Measurements from ENCODE around the gene PPTC7.
A peak's percentile ranks its signal among the peaks of the same experiment; 100 is the strongest.
"Not testable (repeated sequence)": the region's sequence is repeated elsewhere in the genome, so short reads cannot be mapped to it uniquely, and the experiment has no call there.

PPTC7 gene

DNA sequence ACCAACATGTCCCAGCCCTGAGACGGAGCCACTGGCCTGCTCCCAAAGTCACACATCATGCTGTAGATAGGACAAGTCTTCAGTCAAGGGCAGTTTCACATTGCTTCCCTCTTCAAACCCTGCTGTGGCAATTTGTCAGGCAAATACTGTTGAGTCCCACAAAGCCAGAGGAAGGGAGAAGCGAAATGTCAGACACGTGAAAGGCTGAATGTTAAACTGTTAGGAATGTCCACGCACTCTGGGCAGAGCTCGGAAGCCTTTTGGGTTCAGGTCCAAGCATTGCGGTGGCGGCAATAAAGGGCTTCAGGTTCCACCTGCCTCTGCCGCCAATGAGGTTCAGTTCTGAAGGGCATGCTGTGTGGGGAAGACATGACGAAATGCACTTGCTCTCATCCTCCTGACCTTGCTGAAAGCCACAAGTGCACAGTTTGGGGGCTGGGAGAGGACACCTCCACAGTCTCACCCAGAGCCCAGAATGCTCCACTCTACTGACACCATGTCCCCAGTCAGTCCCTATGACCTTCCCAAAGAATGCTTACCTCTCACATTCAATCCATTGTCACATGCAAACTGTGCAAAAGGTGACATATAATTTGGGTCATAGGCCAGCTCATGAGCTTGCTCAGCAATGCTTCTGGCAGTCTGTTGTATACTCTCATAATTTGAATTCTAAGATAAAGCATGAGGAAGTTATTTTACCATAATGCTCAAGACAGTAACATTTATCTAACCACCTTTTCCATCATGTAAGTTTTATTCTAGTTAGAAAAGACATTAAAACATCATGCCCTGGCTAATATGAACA lies 45.3 kb downstream of the PPTC7 start:
- DNase-seq (ENCODE audit: low read depth in 2 of 3, low spot score in 2 of 3): no peak

DNA sequence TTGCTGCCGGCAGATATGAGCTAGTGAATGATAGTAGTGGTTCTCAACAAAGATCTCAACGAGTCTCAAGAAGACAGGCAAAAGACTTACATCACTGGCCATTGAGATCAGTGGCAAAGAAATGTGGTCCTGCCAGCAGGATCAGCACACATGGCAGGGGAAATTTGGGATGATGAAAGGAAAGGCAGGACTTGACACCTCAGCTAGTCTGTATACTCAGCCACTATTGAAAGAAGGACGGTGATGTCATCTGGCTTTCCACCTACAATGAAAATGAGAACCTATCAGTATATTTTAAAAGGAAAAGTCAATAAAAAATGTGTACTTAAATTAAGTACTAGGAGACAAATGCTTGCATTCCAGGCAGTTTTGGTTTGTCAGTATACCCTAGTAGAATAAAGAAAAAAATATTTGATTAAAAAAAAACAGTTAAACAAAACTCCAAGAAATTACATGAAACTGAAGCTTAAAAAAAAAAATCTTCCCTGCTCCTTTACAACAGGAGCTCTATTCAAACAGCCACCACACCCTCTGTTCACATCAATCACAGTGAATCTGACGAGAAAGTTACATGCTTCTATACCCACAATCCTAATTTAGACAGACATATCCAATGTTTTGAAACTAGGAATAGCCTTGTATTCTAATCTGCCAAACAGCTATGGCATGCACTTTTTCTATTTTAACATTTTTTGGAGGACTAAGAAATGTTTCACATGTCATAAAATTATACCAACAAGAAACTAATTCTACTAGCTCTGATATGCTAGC lies 46.1 kb downstream of the PPTC7 start:
- DNase-seq (ENCODE audit: low read depth in 2 of 3, low spot score in 2 of 3): no peak

DNA sequence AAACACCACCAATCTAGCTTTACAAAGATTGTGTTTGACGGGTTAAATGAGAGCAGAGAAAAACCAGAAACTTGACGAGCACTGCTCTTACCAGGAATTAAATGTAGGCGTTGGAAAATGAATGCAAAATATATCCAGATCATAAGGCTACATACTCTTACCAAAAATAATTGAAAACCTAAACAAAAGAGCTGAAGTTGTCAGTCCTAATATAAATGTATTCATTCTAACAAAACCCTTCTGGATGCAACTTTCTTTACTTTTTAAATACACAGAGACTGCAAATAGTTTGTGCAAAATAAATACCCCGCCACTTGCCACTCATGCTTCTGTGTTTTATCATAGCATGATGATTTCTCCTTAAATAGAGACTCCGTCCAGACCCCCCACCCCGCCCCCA lies 48.3 kb downstream of the PPTC7 start:
- DNase-seq (ENCODE audit: low read depth in 2 of 3, low spot score in 2 of 3): no peak

DNA sequence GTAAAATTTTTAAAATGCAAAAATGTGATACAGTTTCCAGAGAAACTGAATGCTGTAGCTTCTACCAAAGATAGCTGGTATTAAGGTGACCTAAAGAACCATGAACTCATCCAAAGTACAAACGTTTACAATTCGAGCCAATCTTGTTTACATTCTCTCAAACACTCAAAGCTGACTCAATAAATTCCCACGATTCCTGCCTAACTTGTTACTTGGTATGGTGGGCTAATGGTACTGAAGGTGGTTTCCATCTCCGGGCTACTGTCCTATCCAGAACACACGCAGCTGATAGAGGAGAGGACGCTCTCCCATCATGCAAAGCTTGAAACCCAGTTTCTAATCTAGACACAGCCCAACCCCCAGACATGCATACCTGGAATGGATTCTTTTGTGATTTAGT lies 49.5 kb downstream of the PPTC7 start:
- no peak for DNase-seq (ENCODE audit: low read depth in 2 of 3, low spot score in 2 of 3)

DNA sequence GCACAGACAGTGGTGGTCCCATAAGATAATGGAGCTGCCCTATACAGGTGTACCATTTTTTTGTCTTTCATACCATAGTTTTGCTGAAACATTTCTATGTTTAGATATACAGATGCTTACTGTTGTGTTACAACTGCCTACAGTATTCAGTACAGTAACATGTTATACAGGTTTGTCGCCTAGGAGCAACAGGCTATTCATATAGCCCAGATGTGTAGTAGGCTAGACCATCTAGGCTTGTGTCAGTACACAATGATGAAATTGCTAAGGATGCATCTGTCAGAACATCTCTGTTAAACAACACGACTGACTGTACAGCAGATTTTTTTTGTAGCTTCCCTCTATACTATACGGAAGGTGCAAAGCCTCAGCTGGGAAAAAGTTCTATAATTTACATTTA lies 50.5 kb downstream of the PPTC7 start:
- DNase-seq (ENCODE audit: low read depth in 2 of 3, low spot score in 2 of 3): no peak

DNA sequence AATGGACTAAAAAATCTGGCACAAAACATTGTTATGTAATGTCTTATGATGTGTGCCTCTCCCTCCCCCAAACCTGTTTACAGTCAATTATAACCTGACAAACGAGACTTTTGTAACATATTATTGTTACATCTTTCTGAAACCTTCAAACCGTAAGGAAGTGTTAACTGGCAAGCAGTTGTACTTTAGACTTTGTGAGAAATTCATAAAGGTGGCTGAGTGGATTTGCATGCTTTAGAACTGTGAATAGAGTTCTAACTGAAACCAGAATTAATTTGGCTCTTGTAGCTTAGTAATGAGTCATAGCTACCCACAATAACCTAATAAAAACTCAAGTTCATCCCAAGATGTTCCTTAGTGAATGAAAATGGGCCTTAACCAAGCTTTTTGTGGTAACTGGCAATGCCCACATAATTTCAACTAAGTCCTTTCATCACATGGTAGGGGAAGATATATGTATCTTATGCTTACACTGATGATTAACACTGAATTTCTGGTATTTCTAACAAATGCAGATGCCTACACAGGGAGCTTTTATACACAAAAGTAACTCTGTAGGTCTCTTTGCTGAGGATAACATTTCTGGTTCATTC lies 51.3 kb downstream of the PPTC7 start:
- DNase-seq (ENCODE audit: low read depth in 2 of 3, low spot score in 2 of 3): no peak

DNA sequence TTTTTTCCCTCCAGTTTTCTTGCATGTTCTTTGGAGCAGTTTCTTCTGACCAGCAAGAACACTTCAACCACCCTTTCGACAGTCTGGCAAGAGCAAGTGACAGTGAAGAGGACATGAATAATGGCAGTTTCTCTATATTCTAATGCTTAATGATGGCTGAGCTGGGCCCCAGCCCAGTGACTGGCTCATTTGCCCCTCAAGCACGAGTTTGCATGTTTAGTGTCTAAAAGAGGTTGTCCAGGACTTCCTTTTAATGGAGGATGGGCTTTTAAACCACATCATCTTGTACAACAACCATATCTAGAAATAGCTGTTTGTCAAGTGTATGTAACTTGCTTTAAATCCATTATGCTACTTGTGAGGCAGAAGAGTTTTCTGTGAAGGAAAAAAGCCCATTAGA lies 52.6 kb downstream of the PPTC7 start:
- DNase-seq (ENCODE audit: low read depth in 2 of 3, low spot score in 2 of 3): no peak

DNA sequence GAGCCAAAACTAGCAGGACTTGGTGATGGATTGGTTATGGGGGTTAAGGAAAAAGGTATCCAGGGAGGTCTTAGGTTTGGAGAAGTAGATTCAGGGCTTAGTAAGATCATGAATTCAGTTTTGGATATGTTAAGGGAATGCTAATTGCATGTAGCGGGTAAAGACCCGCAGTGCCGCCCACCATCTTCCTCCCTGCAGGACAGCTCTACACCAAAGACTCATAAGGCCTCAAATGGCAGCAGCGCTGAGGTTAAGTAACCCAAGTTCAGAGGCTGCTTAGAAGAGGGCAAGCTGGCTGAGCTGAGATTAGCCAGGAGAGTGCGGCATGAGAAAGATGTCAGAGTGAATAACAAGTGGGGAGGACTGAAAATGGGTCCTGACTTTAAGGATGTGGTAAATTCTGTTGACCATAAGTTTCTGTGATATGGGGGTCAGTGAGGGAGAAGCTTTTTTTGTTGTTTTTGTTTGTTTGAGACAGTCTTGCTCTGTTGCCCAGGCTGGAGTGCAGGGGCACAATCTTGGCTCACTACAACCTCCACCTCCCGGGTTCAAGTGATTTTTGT lies 54.8 kb downstream of the PPTC7 start:
- DNase-seq (ENCODE audit: low read depth in 2 of 3, low spot score in 2 of 3): no peak

DNA sequence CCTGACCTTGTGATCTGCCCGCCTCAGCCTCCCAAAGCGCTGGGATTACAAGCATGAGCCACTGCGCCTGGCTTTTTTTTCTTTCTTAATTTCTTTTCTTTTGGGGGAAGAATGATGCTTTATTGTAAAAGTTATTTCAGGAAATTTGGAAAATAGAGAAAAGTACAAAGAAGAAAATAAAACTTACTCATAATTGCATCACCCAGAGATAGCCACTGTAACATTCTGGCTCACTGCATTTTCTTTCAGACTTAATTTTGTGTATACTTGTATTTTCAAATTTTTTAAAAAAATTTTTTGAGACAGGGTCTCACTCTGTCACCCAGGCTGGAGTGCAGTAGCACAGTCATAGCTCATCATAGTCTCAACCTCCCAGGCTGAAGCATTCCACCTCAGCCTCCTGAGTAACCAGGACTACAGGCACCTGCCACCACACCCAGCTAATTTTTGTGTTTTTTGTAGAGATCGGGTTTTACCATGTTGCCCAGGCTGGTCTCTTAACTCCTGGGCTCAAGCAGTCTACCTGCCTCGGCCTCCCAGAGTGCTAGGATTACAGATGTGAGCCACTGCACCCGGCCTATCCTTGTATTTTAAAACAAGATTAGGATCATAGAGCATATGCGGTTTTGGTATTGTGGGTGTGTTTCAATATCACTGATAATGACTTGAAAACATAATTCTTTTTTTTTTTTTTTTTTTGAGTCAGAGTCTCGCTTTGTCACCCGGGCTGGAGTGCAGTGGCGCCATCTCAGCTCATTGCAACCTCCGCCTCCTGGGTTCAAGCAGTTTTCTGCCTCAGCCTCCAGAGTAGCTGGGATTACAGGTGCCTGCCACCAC lies 62.0 kb downstream of the PPTC7 start:
- DNase-seq (ENCODE audit: low read depth in 2 of 3, low spot score in 2 of 3): not testable (repeated sequence)

DNA sequence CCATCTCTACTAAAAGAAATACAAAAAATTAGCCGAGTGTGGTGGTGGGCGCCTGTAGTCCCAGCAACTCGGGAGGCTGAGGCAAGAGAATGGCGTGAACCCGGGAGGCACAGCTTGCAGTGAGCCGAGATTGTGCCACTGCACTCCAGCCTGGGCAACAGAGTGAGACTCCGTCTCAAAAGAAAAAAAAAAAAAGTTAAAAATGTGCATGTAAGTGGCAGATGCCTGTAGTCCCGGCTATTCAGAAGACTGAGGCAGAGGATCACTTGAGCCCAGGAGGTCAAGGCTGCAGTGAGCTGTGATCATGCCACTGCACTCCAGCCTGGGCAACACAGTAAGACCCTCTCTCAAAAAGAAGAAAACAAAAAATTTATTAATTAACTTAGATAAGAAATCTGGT lies 65.1 kb downstream of the PPTC7 start:
- DNase-seq (ENCODE audit: low read depth in 2 of 3, low spot score in 2 of 3): not testable (repeated sequence)

DNA sequence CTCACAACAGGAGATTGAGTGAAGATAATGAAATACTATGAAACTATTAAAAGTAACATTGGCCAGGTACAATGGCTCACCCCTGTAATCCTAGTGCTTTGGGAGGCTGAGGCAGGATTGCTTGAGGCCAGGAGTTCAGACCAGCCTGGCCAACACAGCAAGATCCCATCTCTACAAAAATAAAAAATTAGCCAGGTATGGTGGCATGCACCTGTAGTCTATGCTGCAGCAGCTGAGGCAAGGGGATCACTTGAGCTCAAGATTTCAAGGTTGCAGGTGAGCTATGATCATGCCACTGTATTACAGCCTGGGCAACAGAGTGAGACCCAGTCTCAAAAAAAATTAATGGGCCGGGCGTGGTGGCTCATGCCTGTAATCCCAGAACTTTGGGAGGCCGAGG lies 66.1 kb downstream of the PPTC7 start:
- DNase-seq (ENCODE audit: low read depth in 2 of 3, low spot score in 2 of 3): no peak

DNA sequence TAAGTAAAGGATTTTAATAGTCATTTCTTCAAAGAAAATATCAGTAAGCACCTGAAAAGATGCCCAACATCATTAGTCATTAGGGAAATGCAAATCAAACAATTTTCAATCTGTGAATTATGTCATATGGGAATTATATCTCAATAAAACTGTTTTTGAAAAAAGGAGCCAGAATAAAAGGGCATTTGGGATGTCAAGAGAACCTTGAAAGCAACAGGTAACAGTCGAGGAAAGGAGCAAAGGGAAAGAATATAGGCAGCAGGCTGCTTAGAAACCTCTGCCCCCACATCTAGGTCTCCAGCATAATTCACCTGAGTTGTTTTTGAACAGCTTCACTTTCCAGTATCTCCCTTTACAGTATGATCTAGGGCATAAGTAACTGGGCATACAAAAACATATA lies 68.8 kb downstream of the PPTC7 start:
- no peak for DNase-seq (ENCODE audit: low read depth in 2 of 3, low spot score in 2 of 3)

DNA sequence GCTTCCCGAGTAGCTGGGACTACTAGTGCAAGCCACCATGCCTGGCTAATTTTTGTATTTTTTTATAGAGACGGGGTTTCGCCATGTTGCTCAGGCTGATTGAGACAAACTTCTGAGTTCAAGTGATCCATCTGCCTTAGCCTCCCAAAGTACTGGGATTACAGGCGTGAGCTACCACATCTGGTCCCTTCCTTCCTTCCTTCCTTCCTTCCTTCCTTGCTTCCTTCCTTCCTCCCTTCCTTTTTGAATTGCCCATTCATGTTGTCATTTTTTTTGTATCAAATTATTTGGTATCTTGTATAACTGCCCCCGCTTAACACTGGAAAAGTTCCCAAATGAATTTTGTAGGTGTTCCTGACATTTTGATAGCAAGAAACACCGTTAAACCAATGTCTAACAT lies 69.3 kb downstream of the PPTC7 start:
- DNase-seq (ENCODE audit: low read depth in 2 of 3, low spot score in 2 of 3): no peak

DNA sequence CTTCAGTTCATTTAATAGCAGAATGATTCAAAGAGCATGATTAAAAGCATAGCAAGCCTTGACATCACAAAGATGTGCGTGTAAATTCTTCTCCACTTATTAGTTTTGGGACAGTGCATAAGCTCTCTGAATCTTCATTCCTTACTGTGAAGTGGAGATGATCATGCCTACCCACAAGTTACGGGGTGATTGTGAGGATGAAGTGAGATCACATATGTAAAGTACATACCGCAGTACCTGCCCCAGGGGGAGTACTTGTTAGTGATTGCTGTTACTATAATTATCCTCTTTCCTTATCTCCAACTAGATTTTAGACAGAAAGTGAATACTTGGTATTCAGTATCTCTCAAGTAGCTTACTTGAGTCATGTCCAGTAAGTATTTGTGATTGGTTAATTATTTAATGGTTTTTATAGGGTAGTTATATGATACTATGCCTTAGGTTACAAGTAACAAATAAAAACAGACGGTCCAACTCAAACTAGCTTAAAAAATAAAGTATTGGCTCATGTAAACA lies 75.0 kb downstream of the PPTC7 start:
- DNase-seq (ENCODE audit: low read depth in 2 of 3, low spot score in 2 of 3): no peak

DNA sequence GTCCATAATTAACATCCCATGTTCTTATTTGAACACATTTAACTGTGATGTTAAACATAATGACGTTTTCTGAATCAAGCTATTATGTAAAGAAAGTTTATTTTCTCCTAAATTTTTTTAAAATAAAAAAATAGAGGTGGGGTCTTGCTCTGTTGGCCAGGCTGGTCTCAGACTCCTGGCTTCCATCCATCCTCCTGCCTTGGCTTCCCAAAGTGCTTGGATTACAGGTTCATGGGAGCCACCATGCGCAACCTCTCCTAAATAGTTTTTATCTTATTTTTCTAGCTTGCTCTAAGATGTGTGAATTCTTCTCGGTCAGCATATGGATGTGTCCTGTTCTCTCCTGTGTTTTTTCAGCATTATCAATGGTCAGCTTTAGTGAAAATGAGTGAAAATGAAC lies 77.8 kb downstream of the PPTC7 start:
- no peak for DNase-seq (ENCODE audit: low read depth in 2 of 3, low spot score in 2 of 3)

DNA sequence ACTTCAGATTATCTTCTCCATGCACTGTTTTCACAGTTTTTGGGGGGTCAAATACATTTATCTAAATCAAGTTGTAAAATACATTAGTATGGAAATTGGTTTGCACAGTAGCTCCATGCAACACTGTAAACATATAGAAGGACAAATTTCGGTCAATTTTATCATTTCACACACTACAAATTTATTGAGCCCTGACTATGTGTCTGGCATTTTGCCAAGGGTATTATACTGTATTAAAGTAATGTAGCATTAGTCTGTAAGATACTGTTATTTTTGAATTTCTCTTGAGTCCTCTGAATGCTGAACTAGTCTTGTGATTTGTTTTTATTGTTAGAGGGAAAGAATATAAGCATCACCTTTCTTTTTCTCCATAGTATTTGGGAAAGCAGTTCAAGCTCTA lies 79.7 kb downstream of the PPTC7 start:
- no peak for DNase-seq (ENCODE audit: low read depth in 2 of 3, low spot score in 2 of 3)

DNA sequence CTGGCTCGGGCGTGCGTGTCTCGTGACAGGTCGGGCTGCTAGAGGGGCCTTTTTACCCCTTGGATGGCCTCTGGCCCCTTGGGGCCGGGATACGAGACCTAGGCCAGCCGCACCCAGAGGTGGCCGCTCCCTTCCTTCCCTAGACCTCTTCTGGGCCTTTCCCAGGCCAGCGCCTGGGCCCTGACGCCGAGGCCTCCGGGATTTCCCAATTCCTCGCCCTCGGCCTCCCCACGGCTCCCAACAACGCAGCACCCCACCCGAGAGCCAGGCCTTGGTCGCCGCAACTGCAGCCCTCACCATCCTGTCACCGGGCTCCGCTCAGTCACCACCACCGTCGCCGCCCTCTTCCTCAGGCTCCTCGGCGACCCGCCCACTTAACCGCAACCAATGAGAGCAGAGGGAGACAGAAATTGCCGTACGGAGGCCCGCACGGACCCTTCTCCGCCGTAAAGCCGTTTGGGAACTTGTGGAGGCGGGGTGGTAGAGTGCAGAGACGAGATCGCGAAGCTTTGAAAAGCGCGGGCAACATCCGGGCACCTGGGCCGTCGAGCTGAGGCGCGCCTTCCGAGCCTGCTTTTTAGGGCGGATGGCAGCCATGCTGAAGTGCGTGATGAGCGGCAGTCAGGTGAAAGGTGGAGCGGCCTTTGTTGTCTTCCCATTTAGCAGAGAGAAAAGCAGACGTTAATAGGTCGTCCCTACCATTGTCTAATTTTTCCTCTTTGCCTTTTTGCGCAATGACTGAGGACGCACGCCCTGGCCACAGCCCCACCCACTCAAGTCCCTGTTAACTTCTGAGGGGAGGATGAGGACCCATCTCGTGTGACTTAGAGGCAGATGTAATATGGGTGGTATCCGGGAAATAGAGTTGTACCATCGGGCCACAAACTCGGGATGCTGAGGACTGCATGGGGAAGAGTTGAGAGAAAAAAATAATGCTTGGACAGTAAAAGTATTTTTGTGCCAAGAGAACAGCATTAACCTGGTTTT lies 81.1 kb downstream of the PPTC7 start, which contains the start of the genes RAD9B and VPS29:
RAD9B (plus strand) TSS at position 580 of the 987 bp plus-strand sequence; CDS start at position 587, 7 bp downstream.
VPS29 (minus strand) TSS at position 360 of the 987 bp plus-strand sequence; CDS start at position 300, 60 bp downstream.
- DNase-seq (ENCODE audit: low read depth in 2 of 3, low spot score in 2 of 3): peak; percentile 92 to 96 (median 94)

DNA sequence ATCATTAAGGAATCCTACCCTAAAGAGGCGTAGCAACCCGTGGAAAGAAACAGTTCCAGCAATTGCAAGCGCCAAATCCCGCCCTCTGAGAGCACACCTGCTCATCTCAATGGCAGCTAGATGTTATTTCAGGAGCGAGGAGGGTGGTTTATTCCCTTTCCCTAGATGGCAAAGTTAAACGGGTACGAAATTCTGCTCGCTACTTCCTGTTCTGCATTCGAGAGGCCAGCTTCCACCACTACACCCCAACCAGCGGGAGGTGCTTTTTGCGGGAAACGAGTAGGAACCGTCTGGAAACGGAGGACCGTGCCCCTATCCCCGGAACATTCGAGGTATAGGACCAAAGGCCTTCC lies 81.7 kb downstream of the PPTC7 start:
- DNase-seq (ENCODE audit: low read depth in 2 of 3, low spot score in 2 of 3): peak in 1 of 3 experiments; percentile 29

DNA sequence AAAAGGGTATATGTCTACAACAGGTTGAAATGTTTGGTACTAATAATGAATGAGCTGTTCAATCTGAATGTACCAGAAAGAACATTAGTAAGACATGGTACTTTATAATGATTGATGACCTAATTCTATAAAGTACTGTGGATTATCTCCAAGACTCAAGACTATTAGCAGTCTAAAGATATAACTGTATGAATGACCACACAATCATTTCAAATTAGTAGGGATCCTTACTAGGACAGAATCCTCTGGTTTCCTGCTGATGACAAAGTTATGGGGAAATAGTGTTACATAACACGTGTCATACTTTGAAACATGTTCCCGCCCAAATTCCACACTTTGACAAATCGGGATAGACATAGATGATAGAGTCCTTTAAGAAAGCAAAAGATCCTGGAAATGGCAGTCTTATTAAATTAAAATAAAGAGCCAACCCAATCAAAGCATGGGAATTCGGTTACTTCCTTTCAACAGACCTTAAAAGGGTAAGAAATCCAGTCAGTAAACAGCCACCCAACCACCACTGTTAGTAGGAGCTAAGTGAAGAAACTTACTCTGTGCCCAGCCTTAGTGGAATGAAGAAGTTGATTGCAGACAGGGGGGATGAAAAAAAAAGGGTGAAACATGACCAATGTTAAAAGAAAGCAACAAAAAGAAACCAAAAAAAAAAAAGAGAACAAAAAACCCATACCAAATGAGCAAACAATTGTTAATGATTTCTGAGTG lies 84.0 kb downstream of the PPTC7 start:
- no peak for DNase-seq (ENCODE audit: low read depth in 2 of 3, low spot score in 2 of 3)

Data from activated CD8-positive, alpha-beta memory T cell treated with anti-CD3 and anti-CD28 coated beads for 48 hours (primary cell).